ENCODE measurements around the gene ARL17B.
"Not testable (repeated sequence)": the region's sequence is repeated elsewhere in the genome, so short reads cannot be mapped to it uniquely, and the experiment has no call there.

Gene ARL17B

DNA sequence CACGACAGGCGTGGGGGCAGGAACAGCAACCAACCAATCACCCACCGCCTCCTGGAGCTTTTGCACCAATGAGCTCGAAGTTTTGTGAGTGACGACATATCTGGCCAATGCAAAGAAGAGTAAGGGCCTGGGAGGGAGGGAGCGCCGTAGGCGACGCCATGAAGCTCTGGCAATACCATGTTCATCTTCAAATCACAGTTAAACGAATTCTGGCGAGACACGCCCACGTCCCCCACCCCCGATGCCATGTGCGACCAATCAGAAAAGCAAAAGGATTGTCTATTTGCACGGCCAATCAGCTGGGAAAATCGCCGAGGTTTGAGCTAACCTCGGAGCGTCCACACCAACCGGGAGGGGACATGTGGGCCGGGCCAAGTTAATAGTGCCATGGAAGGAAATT, at the start of gene ARL17B:
Gene ARL17B (minus strand): TSS at position 12 of the 400 bp plus-strand sequence. CDS start 3,369 bp downstream, outside the sequence.
- H3K36me3 ChIP-seq; H3K27me3 ChIP-seq; H3K9me3 ChIP-seq; H3K4me1 ChIP-seq; H3K27ac ChIP-seq; intact Hi-C loops (cut with DNase I; ENCODE audit: low total_unique reads): not testable (repeated sequence)
- peak; percentile 88 to 98 for DNase-seq
- peak within 1 kb of the TSS; percentile 26 to 28 for H3K4me3 ChIP-seq

DNA sequence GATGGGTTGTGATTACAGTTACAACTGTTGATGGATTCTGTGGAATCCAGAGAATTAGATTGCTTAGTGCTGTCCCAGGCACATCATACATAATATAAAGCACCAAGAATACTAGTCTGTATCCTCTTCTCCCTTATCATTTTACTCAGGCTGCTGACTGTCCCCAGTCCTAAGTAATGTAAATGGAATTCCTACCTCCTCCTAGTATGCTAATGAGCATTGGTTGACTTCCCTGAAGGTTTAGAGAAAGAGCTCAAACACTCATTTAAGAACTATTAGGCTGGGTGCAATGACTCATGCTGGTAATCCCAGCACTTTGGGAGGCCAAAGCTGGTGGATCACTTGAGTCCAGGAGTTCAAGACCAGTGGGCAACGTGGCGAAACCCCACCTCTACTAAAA, 48.3 kb upstream of the ARL17B start:
- H3K27ac ChIP-seq; DNase-seq; H3K9me3 ChIP-seq; H3K4me3 ChIP-seq; H3K36me3 ChIP-seq; intact Hi-C loops (cut with DNase I; ENCODE audit: low total_unique reads); H3K4me1 ChIP-seq; H3K27me3 ChIP-seq: not testable (repeated sequence)

DNA sequence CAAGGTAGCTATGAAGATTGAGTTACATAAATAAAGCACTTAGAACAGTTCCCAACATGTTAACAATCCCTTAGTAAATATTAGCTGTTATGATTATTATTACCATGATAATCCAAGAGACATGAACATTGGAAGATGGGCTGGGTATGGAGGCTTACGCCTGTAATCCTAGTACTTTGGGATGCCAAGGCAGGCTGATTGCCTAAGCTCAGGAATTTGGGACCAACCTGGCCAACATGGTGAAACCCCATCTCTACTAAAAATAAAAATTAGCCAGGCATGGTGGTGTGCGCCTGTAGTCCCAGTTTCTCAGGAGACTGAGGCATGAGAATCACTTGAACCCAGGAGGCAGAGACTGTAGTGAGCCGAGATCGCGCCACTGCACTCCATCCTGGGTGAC, 45.6 kb upstream of the ARL17B start:
- H3K9me3 ChIP-seq; DNase-seq; H3K27me3 ChIP-seq; intact Hi-C loops (cut with DNase I; ENCODE audit: low total_unique reads); H3K4me3 ChIP-seq; H3K4me1 ChIP-seq; H3K36me3 ChIP-seq; H3K27ac ChIP-seq: not testable (repeated sequence)

DNA sequence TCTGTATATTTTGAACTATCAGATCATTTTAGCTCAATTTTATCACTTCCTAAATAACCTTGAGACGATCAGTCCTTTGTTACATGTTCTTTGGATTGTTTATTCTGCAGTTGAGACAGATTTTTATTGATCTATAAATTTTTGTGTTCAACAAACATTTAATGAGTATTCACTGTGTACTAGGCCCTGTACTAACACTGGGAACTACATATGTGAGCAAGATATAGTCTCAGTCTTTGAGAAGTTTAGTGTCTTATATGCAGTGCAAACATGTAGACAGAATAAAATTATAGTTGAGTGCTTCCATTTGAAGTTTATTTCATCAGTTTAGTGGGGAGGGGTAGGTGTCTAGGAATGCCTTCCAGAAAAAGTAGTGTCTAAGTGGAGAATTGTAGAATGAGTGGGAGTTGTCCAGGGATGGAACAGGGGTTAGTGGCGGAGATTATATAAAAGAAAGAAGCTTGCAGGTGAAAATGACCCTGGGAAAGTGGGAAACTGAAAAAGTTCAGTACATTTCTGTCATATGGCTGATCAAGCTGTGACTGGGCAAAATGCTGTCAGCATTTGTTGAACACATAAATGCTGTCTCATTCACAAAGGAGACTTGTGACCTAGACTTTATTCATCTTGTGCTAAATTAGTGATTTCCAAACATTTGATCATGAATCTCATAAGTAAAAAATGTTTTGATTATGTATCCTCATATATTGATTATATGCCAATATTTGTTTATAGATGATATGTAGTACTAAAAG, 39.6 kb upstream of the ARL17B start:
- DNase-seq; H3K4me3 ChIP-seq; H3K9me3 ChIP-seq; H3K4me1 ChIP-seq; H3K27ac ChIP-seq; H3K27me3 ChIP-seq; H3K36me3 ChIP-seq; intact Hi-C loops (cut with DNase I; ENCODE audit: low total_unique reads): not testable (repeated sequence)

DNA sequence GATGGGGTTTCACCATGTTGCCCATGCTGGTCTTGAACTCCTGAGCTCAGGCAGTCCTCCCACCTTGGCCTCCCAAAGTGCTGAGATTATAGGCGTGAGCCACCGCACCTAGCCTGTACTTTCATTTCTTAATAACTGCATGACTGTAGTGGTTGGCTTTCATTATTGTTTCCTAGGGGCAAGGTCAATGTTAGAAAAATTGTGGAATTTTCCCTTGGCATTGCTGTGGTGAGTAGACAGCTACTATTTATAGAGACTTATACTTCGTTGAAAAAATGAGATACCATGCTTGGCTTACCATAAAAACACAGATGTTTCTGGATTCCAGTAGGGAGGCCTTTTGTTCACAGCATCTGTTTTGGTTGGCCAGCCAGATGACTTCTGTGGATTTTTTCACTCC, 39.0 kb upstream of the ARL17B start:
- H3K4me3 ChIP-seq; H3K9me3 ChIP-seq; H3K36me3 ChIP-seq; H3K4me1 ChIP-seq; H3K27me3 ChIP-seq; DNase-seq; intact Hi-C loops (cut with DNase I; ENCODE audit: low total_unique reads); H3K27ac ChIP-seq: not testable (repeated sequence)

DNA sequence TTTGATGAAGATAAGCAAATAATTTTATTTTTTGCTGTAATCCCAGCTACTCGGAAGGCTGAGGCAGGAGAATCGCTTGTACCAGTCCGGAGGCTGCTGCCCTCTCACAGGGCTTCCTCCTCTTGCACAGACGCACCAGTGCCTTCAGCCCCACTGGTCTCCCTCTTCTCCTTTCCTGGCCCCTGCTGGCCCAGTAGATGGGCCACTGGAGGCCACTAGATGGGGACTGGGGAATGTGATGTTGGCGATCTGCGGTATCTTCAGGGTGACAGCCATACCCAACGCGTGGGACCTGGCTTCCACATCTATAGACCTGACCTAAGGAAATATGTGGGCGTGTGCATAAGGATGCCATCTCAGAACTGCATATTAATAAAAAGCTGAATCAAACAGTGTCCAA, 38.4 kb upstream of the ARL17B start:
- DNase-seq; H3K36me3 ChIP-seq; H3K4me1 ChIP-seq; H3K27ac ChIP-seq; H3K4me3 ChIP-seq; H3K9me3 ChIP-seq; H3K27me3 ChIP-seq; intact Hi-C loops (cut with DNase I; ENCODE audit: low total_unique reads): not testable (repeated sequence)

DNA sequence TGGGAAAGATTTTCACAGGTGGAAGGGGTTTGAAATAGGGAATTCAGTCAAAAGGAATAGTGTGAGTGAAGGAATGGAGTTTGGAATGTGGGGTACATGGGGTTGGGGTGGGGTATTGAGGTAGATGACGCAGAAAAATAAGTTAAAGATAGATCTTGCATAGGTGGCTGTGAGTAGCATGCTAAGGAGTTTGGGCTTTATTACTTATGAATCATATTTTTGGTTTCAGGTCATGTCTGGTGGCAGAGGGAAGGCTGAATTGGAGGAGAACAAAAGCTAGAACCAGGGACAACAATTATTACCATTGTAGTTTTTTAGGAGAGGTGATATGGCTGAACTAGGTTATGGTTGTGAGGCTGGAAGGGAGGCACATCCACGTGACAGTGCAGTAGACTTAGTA, 34.7 kb upstream of the ARL17B start:
- intact Hi-C loops (cut with DNase I; ENCODE audit: low total_unique reads); H3K4me3 ChIP-seq; H3K27me3 ChIP-seq; H3K27ac ChIP-seq; H3K4me1 ChIP-seq; H3K9me3 ChIP-seq; DNase-seq; H3K36me3 ChIP-seq: not testable (repeated sequence)

DNA sequence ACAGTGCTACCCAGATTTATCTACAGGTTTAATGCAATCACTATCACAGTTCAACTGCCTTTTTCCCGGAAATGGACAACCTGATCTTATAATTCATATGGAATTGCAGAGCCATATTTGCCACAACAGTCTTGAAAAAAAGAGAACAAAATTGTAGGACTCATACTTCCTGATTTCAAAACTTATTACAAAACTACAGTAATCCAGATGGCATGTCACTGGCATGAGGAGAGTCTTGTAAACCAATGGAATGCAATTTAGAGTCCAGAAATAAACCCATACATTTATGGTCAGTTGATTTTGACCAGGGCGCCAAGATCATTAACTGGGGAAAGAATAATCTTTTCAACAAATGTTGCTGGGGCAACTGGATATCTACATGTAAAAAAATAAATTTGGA, 32.1 kb upstream of the ARL17B start:
- DNase-seq; intact Hi-C loops (cut with DNase I; ENCODE audit: low total_unique reads); H3K36me3 ChIP-seq: not testable (repeated sequence)

DNA sequence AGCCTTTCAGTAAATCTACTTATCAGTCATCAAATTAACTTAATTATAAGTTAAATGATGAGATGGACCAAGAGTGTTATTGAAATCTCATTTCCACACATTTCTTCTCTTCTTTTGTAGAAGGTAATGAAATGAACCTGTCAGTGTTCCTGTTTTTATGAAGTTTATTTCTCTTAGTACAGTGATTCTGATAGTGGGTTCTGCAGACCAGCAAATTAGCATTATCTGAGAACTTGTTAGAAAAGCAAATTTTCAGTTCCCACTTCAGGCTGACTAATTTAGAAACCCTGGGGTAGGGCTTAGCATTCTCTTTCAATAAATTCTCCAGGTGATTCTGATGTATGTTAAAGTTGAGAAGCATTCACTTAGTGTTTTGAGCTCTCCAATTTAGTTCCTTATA, 23.9 kb upstream of the ARL17B start:
- DNase-seq; H3K27me3 ChIP-seq; H3K4me3 ChIP-seq; H3K27ac ChIP-seq; H3K4me1 ChIP-seq; H3K9me3 ChIP-seq; H3K36me3 ChIP-seq; intact Hi-C loops (cut with DNase I; ENCODE audit: low total_unique reads): not testable (repeated sequence)

More for the DNA sequence above, 32.1 kb upstream of the ARL17B start:
- not testable (repeated sequence) for H3K4me1 ChIP-seq, H3K27me3 ChIP-seq, H3K4me3 ChIP-seq, H3K9me3 ChIP-seq, H3K27ac ChIP-seq

DNA sequence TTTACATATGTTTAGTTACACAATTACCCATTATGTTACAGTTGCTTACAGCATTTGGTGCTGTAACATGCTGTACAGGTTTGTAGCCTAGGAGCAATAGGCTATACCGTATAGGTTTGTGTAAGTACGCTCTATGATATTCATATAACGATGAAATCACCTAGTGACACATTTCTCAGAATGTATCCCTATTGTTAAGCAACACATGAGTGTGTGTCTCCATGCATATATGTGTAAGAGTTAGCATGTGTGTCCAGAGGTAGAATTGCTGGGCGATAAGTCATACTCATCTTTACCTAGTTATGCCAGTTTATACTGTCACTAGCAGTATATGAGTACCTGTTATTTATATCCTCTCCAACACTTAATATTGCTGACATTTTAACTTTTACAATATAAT, 21.6 kb upstream of the ARL17B start:
- H3K9me3 ChIP-seq; H3K27me3 ChIP-seq; intact Hi-C loops (cut with DNase I; ENCODE audit: low total_unique reads); H3K4me1 ChIP-seq; H3K27ac ChIP-seq; H3K4me3 ChIP-seq; DNase-seq; H3K36me3 ChIP-seq: not testable (repeated sequence)

DNA sequence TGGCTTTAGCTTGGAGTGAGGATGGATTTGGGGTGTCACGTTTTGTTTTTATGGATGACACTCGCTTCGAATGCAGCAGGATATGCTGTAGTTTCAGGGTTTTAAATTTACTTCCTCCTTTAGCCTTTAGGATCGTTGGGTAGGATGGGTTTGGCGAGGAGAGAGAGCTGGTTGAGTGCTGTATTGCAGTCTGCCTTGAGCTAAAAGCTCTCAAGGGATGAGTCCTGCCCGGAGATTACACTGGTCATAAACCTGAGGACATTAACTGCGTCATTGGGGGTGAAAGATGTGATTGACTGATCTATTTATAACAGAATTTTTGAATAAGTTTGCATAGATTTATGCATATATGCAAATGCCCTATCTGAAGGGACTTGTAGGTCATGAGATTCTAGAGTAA, 11.9 kb upstream of the ARL17B start:
- H3K27ac ChIP-seq; H3K9me3 ChIP-seq; DNase-seq; H3K27me3 ChIP-seq; H3K4me1 ChIP-seq; intact Hi-C loops (cut with DNase I; ENCODE audit: low total_unique reads); H3K36me3 ChIP-seq; H3K4me3 ChIP-seq: not testable (repeated sequence)

DNA sequence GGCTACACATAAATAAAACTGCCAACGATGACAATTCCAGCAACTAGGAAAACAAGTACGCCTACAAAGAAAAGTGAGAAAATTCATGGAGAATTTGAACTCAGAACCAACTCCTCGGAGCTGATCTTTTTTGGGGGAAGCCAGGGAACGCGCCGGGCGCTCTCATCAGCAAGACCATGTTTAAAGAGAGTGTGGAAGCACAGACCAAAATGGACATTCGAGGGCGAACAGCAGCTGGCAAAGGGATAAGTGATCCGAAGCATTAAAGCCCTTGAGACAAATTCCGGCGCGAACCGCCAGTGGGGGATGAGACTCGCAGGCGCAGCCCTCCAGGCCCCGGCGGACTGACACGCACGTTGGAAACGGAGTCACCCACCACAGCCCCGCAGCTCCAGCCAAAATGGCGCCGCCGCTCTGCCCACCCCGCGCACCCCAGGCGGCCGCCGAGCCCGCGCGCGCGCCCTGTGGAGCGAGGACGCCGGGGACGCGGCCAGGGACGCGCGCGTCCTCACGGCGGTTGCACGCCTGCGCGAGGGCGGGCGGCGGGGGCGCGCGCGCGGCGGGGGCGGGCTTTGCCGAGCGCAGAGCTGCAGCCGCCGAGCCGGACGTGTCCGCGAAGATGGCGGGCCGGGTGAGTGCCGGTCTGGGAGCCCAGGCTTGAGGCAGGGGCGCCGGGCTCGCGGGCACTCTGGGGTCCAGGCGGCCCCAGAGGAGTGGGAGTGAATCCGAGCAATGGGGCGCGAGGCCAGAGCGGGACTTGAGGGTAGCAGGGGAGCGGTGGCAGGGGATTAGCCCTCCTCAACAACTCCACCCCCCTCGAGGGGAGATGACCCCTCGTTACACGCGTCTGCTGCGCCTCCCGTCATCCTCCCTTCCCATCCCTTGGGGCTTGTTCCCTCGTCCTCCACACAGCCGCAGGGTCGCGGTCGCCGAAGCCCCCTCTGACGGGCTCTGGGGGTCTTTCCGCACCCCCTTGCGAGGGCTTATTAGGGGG, 11.0 kb upstream of the ARL17B start:
- H3K27ac ChIP-seq; H3K4me1 ChIP-seq; DNase-seq; H3K4me3 ChIP-seq; H3K9me3 ChIP-seq; H3K27me3 ChIP-seq; intact Hi-C loops (cut with DNase I; ENCODE audit: low total_unique reads); H3K36me3 ChIP-seq: not testable (repeated sequence)

DNA sequence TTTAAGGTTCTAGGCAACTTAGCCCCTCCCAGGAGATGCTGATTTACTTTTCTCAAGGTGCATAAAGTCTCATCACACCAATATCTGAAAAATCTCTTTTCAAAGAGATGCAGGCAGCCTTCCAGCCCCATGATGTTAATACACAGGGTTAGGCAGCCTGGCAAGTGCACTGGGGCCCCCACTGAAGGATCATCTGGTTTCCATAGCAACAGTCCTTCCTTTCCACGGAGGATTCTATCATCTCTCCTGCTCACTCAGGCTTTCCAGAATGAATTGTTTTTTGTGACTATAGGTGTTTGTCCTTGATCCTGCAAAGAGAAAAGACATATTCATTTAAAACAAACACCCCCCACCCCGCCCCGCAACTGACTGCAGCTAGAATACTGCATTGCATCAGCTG, 6.0 kb upstream of the ARL17B start:
- H3K9me3 ChIP-seq; H3K36me3 ChIP-seq; intact Hi-C loops (cut with DNase I; ENCODE audit: low total_unique reads); DNase-seq; H3K27ac ChIP-seq; H3K4me1 ChIP-seq; H3K27me3 ChIP-seq; H3K4me3 ChIP-seq: not testable (repeated sequence)

DNA sequence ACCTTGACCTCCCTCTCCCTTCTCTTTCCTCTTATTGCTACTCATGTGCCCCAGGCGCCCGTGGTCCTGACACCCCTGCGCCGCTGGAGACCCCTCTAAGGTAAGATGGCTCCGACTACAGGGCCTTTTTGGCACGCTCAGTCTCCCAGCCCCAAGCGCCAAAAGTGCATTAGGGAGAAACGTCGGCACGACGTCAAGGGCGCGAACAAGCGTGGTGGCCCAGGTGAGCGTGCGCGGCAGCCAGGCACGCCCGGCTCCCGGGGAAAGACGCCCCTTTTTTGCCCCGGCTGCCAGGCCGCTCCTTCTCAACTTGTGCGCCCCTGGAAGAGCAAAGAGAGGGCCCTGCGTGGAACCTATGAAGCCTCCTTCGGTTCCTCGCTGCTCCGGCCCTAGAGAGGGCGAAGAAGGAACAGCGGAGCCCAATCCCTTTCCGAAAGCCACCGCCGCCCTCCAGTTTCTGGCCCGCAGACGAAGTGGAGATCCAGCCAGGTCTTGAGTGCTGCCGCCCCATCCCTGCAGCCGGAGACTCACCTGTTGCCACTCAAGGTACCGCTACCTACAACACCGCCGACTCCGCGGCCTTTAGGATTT, 326 bp downstream of the ARL17B start:
- intact Hi-C loops (cut with DNase I; ENCODE audit: low total_unique reads); DNase-seq; H3K9me3 ChIP-seq; H3K27me3 ChIP-seq; H3K4me1 ChIP-seq; H3K36me3 ChIP-seq; H3K27ac ChIP-seq: not testable (repeated sequence)
- peak overlapping the region; percentile 26 to 28 for H3K4me3 ChIP-seq

Measured in tibial artery (tissue), 4 donors.